Lower lobe of right lung (tissue), 2 donors: ENCODE data around the gene RPAP2. TPM values are rescaled to one million over a fixed set of nuclear protein-coding genes. Genes with fewer than 3 reads are reported as not detected.
A peak's percentile ranks its signal among the peaks of the same experiment; 100 is the strongest.

Source experiments
- ATAC-seq, 2 donors: fragments of 200-7000 bp; cut with Tn5 transposase; one replicate each; pipeline ENCODE4 v1.9.1; 2020 to 2022; ENCODE audit warnings: mild to moderate bottlenecking in 2 of 2, moderate library complexity in 2 of 2
- DNase-seq: peaks from one replicate; pipeline ENCODE4 v3.0.0-alpha.2; 2020
- H3K27ac ChIP-seq: fragments of 200-600 bp; one replicate; pipeline ENCODE4 v1.8.0; 2022
- H3K27me3 ChIP-seq: fragments of 200-600 bp; one replicate; pipeline ENCODE4 v1.8.0; 2022; ENCODE audit warnings: low read depth
- H3K36me3 ChIP-seq: fragments of 200-600 bp; one replicate; pipeline ENCODE4 v1.8.0; 2022; ENCODE audit warnings: mild to moderate bottlenecking
- H3K4me1 ChIP-seq: fragments of 200-600 bp; one replicate; pipeline ENCODE4 v1.8.0; 2022
- H3K4me3 ChIP-seq: fragments of 200-600 bp; one replicate; pipeline ENCODE4 v1.8.0; 2022; ENCODE audit warnings: mild to moderate bottlenecking
- H3K9me3 ChIP-seq: fragments of 200-600 bp; one replicate; pipeline ENCODE4 v1.8.0; 2022
- intact Hi-C: fragments of 100-400 bp; cut with DNase I; formaldehyde crosslinking; loops from one replicate; pipeline ENCODE4 v1.11.0; 2022
- total RNA-seq: library from RNA; stranded (reverse); fragmentation: NEBNext Ultra II Directional; extraction: Animal tissue kit (Norgen Biotek cat#: 25700); gene quantifications from one replicate; pipeline ENCODE4 v1.2.1, GENCODE V29; 2021
- TF ChIP-seq, protein P1 (sequence below): fragments of 200-600 bp; IDR thresholded peaks from one replicate; pipeline ENCODE4 v1.8.0; 2022; ENCODE audit warnings: antibody characterized with exemption, mild to moderate bottlenecking
- donor health status: DM: no; HTN: yes; CAD: no; lungs with severe emphysema.

RPAP2 gene
- total RNA-seq, 1 donor from 2014 or later, result 20.0 TPM

DNA sequence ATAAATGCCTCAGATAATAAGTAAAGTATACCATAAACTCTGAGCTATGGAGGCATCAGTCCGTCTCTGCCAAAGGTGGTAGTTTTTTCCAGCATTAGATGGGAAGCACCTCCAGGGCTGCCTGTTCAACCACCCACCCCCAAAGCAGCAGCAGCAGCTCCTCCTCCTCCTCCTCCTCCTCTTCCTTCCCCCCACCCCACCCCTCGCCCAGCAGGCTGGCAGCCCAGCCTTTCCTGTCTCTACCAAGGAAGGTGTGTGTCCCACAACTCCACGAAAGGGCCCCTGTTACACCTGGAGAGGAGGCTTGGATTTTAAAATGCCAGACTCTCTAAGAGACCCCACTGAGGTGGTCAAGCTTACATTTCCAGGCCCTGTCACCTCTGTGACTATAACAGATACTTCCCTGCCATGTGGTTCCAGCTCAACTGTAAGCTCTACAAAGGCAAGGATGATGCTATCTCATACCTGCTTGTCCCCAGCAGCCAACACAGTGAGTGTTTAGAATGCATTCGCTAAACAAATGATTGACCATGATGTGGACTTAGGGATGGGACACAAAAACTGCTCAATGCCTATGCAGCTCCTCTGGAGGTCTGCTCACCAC lies 111.2 kb downstream of the RPAP2 start:
- intact Hi-C loops, result no loop called here
- no peaks in the 10 kb centered on the region for H3K27me3 ChIP-seq
- ATAC-seq, result no peak
- H3K36me3 ChIP-seq, result no peaks in the 10 kb centered on the region
- H3K4me1 ChIP-seq, result no peaks in the 10 kb centered on the region
- H3K4me3 ChIP-seq, result no peak overlapping the region
- H3K9me3 ChIP-seq, result no peaks in the 10 kb centered on the region
- H3K27ac ChIP-seq, result no peak overlapping the region
- TF ChIP-seq, protein P1, sequence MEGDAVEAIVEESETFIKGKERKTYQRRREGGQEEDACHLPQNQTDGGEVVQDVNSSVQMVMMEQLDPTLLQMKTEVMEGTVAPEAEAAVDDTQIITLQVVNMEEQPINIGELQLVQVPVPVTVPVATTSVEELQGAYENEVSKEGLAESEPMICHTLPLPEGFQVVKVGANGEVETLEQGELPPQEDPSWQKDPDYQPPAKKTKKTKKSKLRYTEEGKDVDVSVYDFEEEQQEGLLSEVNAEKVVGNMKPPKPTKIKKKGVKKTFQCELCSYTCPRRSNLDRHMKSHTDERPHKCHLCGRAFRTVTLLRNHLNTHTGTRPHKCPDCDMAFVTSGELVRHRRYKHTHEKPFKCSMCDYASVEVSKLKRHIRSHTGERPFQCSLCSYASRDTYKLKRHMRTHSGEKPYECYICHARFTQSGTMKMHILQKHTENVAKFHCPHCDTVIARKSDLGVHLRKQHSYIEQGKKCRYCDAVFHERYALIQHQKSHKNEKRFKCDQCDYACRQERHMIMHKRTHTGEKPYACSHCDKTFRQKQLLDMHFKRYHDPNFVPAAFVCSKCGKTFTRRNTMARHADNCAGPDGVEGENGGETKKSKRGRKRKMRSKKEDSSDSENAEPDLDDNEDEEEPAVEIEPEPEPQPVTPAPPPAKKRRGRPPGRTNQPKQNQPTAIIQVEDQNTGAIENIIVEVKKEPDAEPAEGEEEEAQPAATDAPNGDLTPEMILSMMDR, result no peak
- no peak for DNase-seq

DNA sequence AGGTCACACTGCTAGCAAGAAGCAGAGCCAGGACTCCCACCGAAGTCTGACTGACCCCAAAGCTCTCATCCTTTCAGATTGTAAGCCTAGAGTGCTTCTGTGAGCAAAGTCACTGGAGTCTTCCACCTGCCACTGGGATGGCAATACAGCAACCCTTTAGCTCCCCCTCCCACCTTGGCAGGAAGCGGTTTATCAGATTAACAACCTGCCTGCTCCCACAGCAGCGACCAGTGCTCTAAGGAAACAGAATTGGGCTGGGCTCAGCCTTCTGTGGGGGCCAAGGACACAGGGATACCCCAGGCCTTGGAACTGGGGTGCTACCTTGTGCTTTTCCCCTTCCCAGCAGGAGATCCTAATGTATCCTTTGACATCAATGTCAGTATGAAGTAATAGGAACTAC lies 111.8 kb downstream of the RPAP2 start:
- ATAC-seq, result no peak
- TF ChIP-seq, protein P1, result no peak
- Histone ChIP-seq H3K27ac (no peak overlapping the region), H3K4me1 (no peaks in the 10 kb centered on the region), H3K9me3 (no peaks in the 10 kb centered on the region), H3K27me3 (no peaks in the 10 kb centered on the region), H3K36me3 (no peaks in the 10 kb centered on the region), H3K4me3 (no peak overlapping the region)
- DNase-seq, result no peak
- intact Hi-C loops, result no loop called here

DNA sequence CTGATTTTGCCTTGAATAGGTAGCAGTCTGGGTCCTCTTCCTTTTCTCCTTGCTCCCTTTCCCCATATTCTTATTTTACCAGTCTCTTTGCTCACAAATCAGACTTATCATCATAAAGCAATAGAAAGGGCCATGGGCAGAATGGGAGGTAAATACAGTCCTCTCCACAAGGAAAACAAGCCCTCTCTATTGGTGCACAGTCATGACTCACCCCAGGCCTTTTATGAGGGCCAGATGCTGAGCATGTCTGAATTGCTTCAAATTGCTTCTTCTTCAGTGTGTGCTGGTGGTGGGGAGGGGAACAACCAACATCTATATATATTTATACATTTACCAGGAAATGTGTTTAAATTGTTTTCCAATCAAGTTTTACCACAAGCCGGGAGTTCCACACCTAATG lies 112.7 kb downstream of the RPAP2 start:
- intact Hi-C loops, result no loop called here
- Histone ChIP-seq H3K4me3 (no peak overlapping the region), H3K36me3 (no peaks in the 10 kb centered on the region), H3K27me3 (no peaks in the 10 kb centered on the region), H3K4me1 (no peaks in the 10 kb centered on the region), H3K27ac (no peak overlapping the region), H3K9me3 (no peaks in the 10 kb centered on the region)
- DNase-seq (no peak), ATAC-seq (no peak)
- TF ChIP-seq, protein P1, result no peak

DNA sequence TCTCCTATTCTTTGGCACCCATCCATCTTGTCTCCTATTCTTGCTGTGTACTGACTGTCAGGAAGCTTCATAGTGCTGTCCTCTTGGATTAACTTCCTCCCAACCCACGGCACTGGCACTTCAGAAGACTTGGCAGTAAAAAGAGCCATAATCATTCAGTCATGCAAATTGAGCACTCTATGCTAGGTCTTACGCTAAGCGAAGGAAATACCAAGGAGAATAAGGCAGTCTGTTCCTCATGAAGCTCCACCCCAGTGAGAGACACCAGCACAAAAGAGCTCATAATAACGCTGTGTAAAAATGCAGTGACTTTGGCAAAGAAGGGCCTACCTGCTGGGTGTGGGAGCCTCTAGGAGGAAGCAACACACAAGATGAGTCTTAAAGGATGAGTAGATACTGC lies 120.8 kb downstream of the RPAP2 start:
- no peak for ATAC-seq
- DNase-seq, result no peak
- Histone ChIP-seq H3K9me3 (no peaks in the 10 kb centered on the region), H3K4me3 (no peak overlapping the region), H3K27ac (no peak overlapping the region), H3K27me3 (no peaks in the 10 kb centered on the region), H3K36me3 (no peaks in the 10 kb centered on the region), H3K4me1 (no peaks in the 10 kb centered on the region)
- intact Hi-C loops, result no loop called here
- TF ChIP-seq, protein P1, result no peak

DNA sequence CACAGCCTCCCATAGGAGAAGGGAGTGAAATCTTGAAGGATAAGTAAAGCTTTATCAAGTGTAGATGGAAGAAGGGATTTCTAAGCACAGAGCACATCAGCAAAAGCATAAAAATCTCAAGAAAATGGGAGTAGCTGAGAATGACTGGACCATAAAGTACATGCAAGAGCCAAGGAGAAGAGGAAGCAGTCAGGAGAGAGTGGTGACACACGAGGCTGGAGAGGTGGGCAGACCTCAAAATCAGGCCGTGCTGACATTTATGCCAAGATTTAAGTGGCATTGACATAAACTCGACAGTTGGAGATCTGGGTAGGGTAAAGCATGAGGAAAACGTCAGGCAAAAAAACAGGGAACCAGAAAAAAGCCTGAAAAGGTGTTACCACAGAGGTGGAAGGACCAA lies 125.5 kb downstream of the RPAP2 start:
- H3K4me3 ChIP-seq, result no peak overlapping the region
- intact Hi-C loops, result no loop called here
- no peaks in the 10 kb centered on the region for H3K36me3 ChIP-seq
- DNase-seq (no peak), ATAC-seq (peak in 1 of 2 donors; percentile 41)
- no peak overlapping the region for H3K27ac ChIP-seq
- TF ChIP-seq, protein P1, result no peak
- H3K9me3 ChIP-seq, result no peaks in the 10 kb centered on the region
- H3K4me1 ChIP-seq, result no peaks in the 10 kb centered on the region
- no peaks in the 10 kb centered on the region for H3K27me3 ChIP-seq

DNA sequence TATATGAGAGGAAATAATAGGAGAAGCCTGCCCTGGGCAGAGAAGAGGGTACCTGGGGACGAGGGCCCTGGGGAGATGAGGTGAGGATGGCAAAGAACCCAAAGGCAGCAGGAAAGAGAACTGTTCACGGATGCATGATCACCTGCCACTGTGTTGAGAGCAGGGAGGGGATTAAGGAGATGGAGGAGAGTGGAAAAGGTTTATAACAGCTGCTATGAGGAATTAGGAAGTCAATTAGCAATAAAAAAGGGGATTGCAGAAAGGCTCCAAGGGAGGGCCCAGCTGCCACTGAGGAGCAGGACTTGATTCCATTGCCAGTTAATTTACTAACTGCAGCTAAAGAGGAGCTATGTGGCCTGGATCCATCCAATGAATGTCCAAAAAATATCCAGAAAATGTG lies 126.8 kb downstream of the RPAP2 start:
- H3K4me3 ChIP-seq, result no peak overlapping the region
- no peak for DNase-seq
- no peaks in the 10 kb centered on the region for H3K9me3 ChIP-seq
- H3K27me3 ChIP-seq, result no peaks in the 10 kb centered on the region
- no peaks in the 10 kb centered on the region for H3K4me1 ChIP-seq
- intact Hi-C loops, result no loop called here
- ATAC-seq, result no peak
- no peak overlapping the region for H3K27ac ChIP-seq
- H3K36me3 ChIP-seq, result no peaks in the 10 kb centered on the region
- TF ChIP-seq, protein P1, result no peak
